Sigmoid colon (tissue), 4 donors: ENCODE data around the gene ZFX.

Experiments used
- EP300 ChIP-seq, 4 donors: sonication (generic); formaldehyde crosslinking; IDR thresholded peaks; one replicate each; pipeline ENCODE4 v1.6.1; 2017; ENCODE audit warnings: antibody characterized with exemption in 4 of 4
- POLR2AphosphoS5 ChIP-seq, 4 donors: sonication (generic); formaldehyde crosslinking; IDR thresholded peaks; one replicate each; pipeline ENCODE4 v1.6.1; 2017; ENCODE audit warnings: antibody characterized with exemption in 4 of 4
- TF ChIP-seq, protein P1 (sequence below), 4 experiments: fragments of 450-650 bp in 3 of 4; fragments of 200-600 bp in 1 of 4; IDR thresholded peaks; one replicate each; pipeline ENCODE4 v1.5.1; 2016 to 2019; ENCODE audit warnings: antibody characterized with exemption in 4 of 4, mild to moderate bottlenecking in 3 of 4, moderate library complexity in 2 of 4

DNA sequence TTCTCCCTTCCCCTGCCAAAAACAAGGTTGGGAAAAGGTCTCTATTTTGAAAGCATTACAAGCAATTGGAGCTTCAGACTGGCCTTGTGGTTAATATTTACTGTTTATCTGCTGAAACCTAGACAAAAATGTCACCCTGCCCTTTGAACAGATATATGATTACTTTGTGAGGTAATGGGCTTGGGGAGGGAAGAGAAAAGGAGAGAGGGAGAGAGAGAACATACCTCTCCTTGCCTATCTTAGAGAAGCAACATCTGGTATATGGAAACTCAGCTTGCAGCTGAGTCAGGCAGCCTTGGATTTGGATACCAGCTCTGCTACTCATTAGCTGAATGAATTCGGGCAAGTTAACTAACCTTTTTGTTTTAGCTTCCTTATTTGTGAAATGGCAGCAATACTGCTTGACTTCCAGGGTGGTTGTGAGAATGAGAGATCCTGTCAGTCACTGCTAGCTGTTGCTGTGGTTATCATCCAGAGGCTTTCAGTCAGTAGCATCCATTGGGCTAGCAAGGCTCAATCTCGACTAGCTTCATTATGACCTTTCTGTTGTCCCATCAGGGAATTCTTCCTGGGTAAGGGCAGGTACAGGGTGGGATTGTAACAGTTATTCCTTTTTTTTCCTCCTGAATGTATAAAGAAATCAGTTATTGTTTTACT lies 41.1 kb downstream of the ZFX start:
- TF ChIP-seq, protein P1, sequence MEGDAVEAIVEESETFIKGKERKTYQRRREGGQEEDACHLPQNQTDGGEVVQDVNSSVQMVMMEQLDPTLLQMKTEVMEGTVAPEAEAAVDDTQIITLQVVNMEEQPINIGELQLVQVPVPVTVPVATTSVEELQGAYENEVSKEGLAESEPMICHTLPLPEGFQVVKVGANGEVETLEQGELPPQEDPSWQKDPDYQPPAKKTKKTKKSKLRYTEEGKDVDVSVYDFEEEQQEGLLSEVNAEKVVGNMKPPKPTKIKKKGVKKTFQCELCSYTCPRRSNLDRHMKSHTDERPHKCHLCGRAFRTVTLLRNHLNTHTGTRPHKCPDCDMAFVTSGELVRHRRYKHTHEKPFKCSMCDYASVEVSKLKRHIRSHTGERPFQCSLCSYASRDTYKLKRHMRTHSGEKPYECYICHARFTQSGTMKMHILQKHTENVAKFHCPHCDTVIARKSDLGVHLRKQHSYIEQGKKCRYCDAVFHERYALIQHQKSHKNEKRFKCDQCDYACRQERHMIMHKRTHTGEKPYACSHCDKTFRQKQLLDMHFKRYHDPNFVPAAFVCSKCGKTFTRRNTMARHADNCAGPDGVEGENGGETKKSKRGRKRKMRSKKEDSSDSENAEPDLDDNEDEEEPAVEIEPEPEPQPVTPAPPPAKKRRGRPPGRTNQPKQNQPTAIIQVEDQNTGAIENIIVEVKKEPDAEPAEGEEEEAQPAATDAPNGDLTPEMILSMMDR (IDR thresholded peaks at IDR 0.05) = no peak
- TF ChIP-seq POLR2AphosphoS5 (IDR thresholded peaks at IDR 0.05) (no peak), EP300 (IDR thresholded peaks at IDR 0.05) (no peak)
